Measurements from ENCODE around the gene SLC25A33. TPM values are rescaled to one million over a fixed set of nuclear protein-coding genes. Genes with fewer than 3 reads are reported as not detected.

Gene SLC25A33
- total RNA-seq, 2 donors from 2014 or later: 7.1 to 13.6 TPM

Other genes with a start within 250 kb of the SLC25A33 start
- 1 to 10 TPM in 1 of 2 donors, under 1 TPM in 1; 0.78 to 1.4 TPM for gene SPSB1, start 246.6 kb upstream of the SLC25A33 start, total RNA-seq
- gene TMEM201, start 49.4 kb downstream of the SLC25A33 start, total RNA-seq: 10 to 100 TPM; 16.5 to 51.0 TPM
- 100 to 1,000 TPM; 273 to 444 TPM for gene PIK3CD, start 112.3 kb downstream of the SLC25A33 start, total RNA-seq

Data from natural killer cell treated with Interleukin-12 subunit alpha and Interleukin-12 subunit beta and Interleukin-15 and Interleukin-18, amount 100 ng/mL, for 72 hours (primary cell).